ENCODE measurements around the gene RTRAF. TPM values are rescaled to one million over a fixed set of nuclear protein-coding genes. Genes with fewer than 3 reads are reported as not detected.
A peak's percentile ranks its signal among the peaks of the same experiment; 100 is the strongest.

RTRAF gene
- total RNA-seq, 1 experiment from 2014 or later: 223 TPM

DNA sequence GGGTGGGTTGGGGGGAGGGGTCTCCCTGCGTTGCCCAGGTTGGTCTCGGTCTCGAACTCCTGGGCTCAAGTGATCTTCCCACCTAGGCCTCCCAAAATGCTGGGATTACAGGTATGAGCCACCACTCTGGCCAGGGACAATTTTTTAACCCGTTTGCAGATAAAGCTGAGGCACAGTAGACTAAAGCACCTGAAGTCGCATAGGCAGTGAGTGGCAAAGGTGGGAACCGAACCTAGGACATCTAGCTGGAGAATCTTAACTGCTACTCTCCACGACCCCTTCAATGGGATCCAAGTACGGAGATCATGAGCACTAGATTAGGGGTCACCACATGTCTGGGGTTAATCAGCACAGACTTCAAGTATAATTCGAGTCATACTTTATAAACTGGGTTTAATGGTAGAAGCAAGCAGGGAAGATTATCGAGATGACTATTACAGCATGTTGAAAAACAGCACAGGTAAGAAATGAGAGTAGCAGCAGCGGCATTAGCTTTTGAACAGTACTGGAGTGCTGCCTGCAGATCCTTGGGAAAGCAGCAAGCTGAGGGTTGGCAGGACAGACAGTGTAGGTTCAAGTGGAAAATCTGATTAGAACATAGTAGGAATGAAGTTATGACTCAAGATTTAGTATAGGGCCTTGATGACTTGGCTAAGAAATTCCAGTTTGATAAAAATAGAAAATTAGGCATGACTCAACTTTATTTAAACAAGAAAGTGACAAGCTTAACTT lies 55.6 kb downstream of the RTRAF start:
- peaks cover 13% of the 10 kb centered on the region for H3K4me1 Mint-ChIP-seq (ENCODE audit: low read depth, unreplicated experiment)
- TF ChIP-seq, protein P1, sequence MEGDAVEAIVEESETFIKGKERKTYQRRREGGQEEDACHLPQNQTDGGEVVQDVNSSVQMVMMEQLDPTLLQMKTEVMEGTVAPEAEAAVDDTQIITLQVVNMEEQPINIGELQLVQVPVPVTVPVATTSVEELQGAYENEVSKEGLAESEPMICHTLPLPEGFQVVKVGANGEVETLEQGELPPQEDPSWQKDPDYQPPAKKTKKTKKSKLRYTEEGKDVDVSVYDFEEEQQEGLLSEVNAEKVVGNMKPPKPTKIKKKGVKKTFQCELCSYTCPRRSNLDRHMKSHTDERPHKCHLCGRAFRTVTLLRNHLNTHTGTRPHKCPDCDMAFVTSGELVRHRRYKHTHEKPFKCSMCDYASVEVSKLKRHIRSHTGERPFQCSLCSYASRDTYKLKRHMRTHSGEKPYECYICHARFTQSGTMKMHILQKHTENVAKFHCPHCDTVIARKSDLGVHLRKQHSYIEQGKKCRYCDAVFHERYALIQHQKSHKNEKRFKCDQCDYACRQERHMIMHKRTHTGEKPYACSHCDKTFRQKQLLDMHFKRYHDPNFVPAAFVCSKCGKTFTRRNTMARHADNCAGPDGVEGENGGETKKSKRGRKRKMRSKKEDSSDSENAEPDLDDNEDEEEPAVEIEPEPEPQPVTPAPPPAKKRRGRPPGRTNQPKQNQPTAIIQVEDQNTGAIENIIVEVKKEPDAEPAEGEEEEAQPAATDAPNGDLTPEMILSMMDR (IDR thresholded peaks at IDR 0.05; ENCODE audit: insufficient read depth in 1 of 2, low read depth in 1 of 2, low read length in 1 of 2, severe bottlenecking in 1 of 2, unreplicated experiment in 1 of 2): no peak
- H3K27ac Mint-ChIP-seq (ENCODE audit: unreplicated experiment): no peak overlapping the region
- CTCF ChIA-PET: interaction anchor here (0.6 to 1.2 kb wide), 3 partner anchors 23 to 509 kb away, joined by 4 to 7 read pairs (median 6); no protein-coding TSS in a partner anchor
- H3K36me3 Mint-ChIP-seq (ENCODE audit: insufficient read depth, unreplicated experiment): no peaks in the 10 kb centered on the region
- BruUV-seq (replicated peaks): no TSS peak
- peaks cover 6% of the 10 kb centered on the region for H3K4me1 ChIP-seq
- POLR2A ChIA-PET: no interaction called here
- H3K4me3 Mint-ChIP-seq (ENCODE audit: unreplicated experiment): no peak overlapping the region
- no peak overlapping the region for H3K4me3 ChIP-seq (ENCODE audit: low read depth, low read length)
- H3K27me3 ChIP-seq (replicated peaks; ENCODE audit: control insufficient read depth, insufficient read depth, low read length): no peaks in the 10 kb centered on the region
- H3K9me3 ChIP-seq: no peaks in the 10 kb centered on the region
- H3K9me3 Mint-ChIP-seq (ENCODE audit: unreplicated experiment): no peaks in the 10 kb centered on the region
- DNase-seq: no peak
- no peaks in the 10 kb centered on the region for H3K27me3 Mint-ChIP-seq (ENCODE audit: insufficient read depth, unreplicated experiment)
- no peaks in the 10 kb centered on the region for H3K36me3 ChIP-seq (ENCODE audit: control insufficient read depth, insufficient read depth, low read length)
- intact Hi-C loops (cut with micrococcal nuclease; ENCODE audit: unreplicated experiment): no loop called here

- no peaks in the 10 kb centered on the region for H3K27me3 ChIP-seq (replicated peaks; ENCODE audit: control insufficient read depth, insufficient read depth, low read length)
- Mint-ChIP-seq H3K27ac (ENCODE audit: unreplicated experiment) (no peak overlapping the region), H3K27me3 (ENCODE audit: insufficient read depth, unreplicated experiment) (no peaks in the 10 kb centered on the region), H3K9me3 (ENCODE audit: unreplicated experiment) (no peaks in the 10 kb centered on the region), H3K36me3 (ENCODE audit: insufficient read depth, unreplicated experiment) (no peaks in the 10 kb centered on the region), H3K4me3 (ENCODE audit: unreplicated experiment) (no peak overlapping the region), H3K4me1 (ENCODE audit: low read depth, unreplicated experiment) (peaks cover 22% of the 10 kb centered on the region)
- no peaks in the 10 kb centered on the region for H3K9me3 ChIP-seq
- H3K36me3 ChIP-seq (ENCODE audit: control insufficient read depth, insufficient read depth, low read length): no peaks in the 10 kb centered on the region
- H3K4me3 ChIP-seq (ENCODE audit: low read depth, low read length): no peak overlapping the region
- TF ChIP-seq, protein P1 (IDR thresholded peaks at IDR 0.05; ENCODE audit: insufficient read depth in 1 of 2, low read depth in 1 of 2, low read length in 1 of 2, severe bottlenecking in 1 of 2, unreplicated experiment in 1 of 2): no peak
- BruUV-seq (replicated peaks): no TSS peak
- CTCF ChIA-PET: no interaction called here
- POLR2A ChIA-PET: interaction anchor here (0.6 kb wide), 1 partner anchor 25 kb away, joined by 8 read pairs; no protein-coding TSS in a partner anchor
- DNase-seq: no peak
- intact Hi-C loops (cut with micrococcal nuclease; ENCODE audit: unreplicated experiment): no loop called here
- H3K4me1 ChIP-seq: peaks cover 18% of the 10 kb centered on the region
Measured at GRCh38 chr14:52046376-52046917, 57.1 kb downstream of the RTRAF start.

- TF ChIP-seq, protein P1 (IDR thresholded peaks at IDR 0.05; ENCODE audit: insufficient read depth in 1 of 2, low read depth in 1 of 2, low read length in 1 of 2, severe bottlenecking in 1 of 2, unreplicated experiment in 1 of 2): no peak
- Histone ChIP-seq H3K4me1 (peaks cover 18% of the 10 kb centered on the region), H3K27me3 (replicated peaks; ENCODE audit: control insufficient read depth, insufficient read depth, low read length) (no peaks in the 10 kb centered on the region), H3K36me3 (ENCODE audit: control insufficient read depth, insufficient read depth, low read length) (no peaks in the 10 kb centered on the region), H3K4me3 (ENCODE audit: low read depth, low read length) (no peak overlapping the region), H3K9me3 (no peaks in the 10 kb centered on the region)
- Mint-ChIP-seq H3K36me3 (ENCODE audit: insufficient read depth, unreplicated experiment) (no peaks in the 10 kb centered on the region), H3K27ac (ENCODE audit: unreplicated experiment) (peak overlapping the region; percentile 6), H3K4me3 (ENCODE audit: unreplicated experiment) (no peak overlapping the region), H3K4me1 (ENCODE audit: low read depth, unreplicated experiment) (peaks cover 27% of the 10 kb centered on the region), H3K27me3 (ENCODE audit: insufficient read depth, unreplicated experiment) (no peaks in the 10 kb centered on the region), H3K9me3 (ENCODE audit: unreplicated experiment) (no peaks in the 10 kb centered on the region)
- ChIA-PET POLR2A (no interaction called here), CTCF (no interaction called here)
- no TSS peak for BruUV-seq (replicated peaks)
- DNase-seq: no peak
- intact Hi-C loops (cut with micrococcal nuclease; ENCODE audit: unreplicated experiment): no loop called here
Measured at GRCh38 chr14:52048116-52048515, 58.8 kb downstream of the RTRAF start.
